K562 (cell line): Measurements from ENCODE around the gene TBL1XR1. TPM values are rescaled to one million over a fixed set of nuclear protein-coding genes. Genes with fewer than 3 reads are reported as not detected.

ENCODE experiments used
- ADNP ChIP-seq: fragments of 200-800 bp; sonication (Bioruptor generic); IDR thresholded peaks from 2 replicates; pipeline ENCODE4 v1.6.1; 2016; ENCODE audit warnings: missing genetic modification characterization, missing compliant biosample characterization
- ARID1B ChIP-seq: fragments of 450-650 bp; IDR thresholded peaks from 2 replicates; pipeline ENCODE4 v1.6.1; 2016; ENCODE audit warnings: antibody characterized with exemption, mild to moderate bottlenecking, inconsistent platforms
- CGGBP1 ChIP-seq: fragments of 250-450 bp; sonication (Bioruptor Pico); IDR thresholded peaks from 2 replicates; pipeline ENCODE4 v1.9.0; 2021; ENCODE audit warnings: mild to moderate bottlenecking
- ELK3 ChIP-seq: fragments of 450-650 bp; formaldehyde crosslinking; IDR thresholded peaks from 2 replicates; pipeline ENCODE4 v1.4.0; 2020; ENCODE audit warnings: mild to moderate bottlenecking
- EP400 ChIP-seq: fragments of 450-650 bp; IDR thresholded peaks from 2 replicates; pipeline ENCODE4 v1.6.1; 2017; ENCODE audit warnings: antibody characterized with exemption, mild to moderate bottlenecking, moderate library complexity
- GABPB2 ChIP-seq: fragments of 250-450 bp; sonication (Bioruptor Pico); conservative IDR thresholded peaks from 2 replicates; pipeline ENCODE4 v1.5.1; 2021; ENCODE audit warnings: mild to moderate bottlenecking
- GTF2A2 ChIP-seq: IDR thresholded peaks from 2 replicates; pipeline ENCODE4 v1.6.1; 2016; ENCODE audit warnings: mild to moderate bottlenecking, missing genetic modification characterization, missing compliant biosample characterization
- KLF1 ChIP-seq: fragments of 450-650 bp; IDR thresholded peaks from 2 replicates; pipeline ENCODE4 v1.6.1; 2016; ENCODE audit warnings: missing genetic modification characterization, missing compliant biosample characterization
- NFYB ChIP-seq: IDR thresholded peaks from 2 replicates; pipeline ENCODE4 v1.6.1; 2011; ENCODE audit warnings: mild to moderate bottlenecking, moderate library complexity; ENCODE audit not compliant: insufficient read length; ENCODE audit errors: extremely low read depth
- OTX1 ChIP-seq: fragments of 450-650 bp; formaldehyde crosslinking; IDR thresholded peaks from 2 replicates; pipeline ENCODE4 v1.4.0; 2022; ENCODE audit warnings: mild to moderate bottlenecking
- PPARD ChIP-seq: fragments of 250-450 bp; sonication (Bioruptor Pico); IDR thresholded peaks from 2 replicates; pipeline ENCODE4 v1.8.0; 2022; ENCODE audit warnings: inconsistent platforms, mild to moderate bottlenecking, moderate library complexity
- PTBP1 ChIP-seq: fragments of 200-400 bp; formaldehyde crosslinking; IDR thresholded peaks from 2 replicates; pipeline ENCODE4 v1.6.1; 2017; ENCODE audit warnings: low read depth, low read length
- RERE ChIP-seq: sonication (generic); formaldehyde crosslinking; IDR thresholded peaks from 2 replicates; pipeline ENCODE4 v1.8.0; 2023; ENCODE audit warnings: missing genetic modification reagents, mild to moderate bottlenecking, borderline replicate concordance
- STAT5A ChIP-seq: IDR thresholded peaks from 2 replicates; pipeline ENCODE4 v1.6.1; 2012; ENCODE audit warnings: low read length, inconsistent platforms, borderline replicate concordance
- TBP ChIP-seq: optimal IDR thresholded peaks from 2 replicates; pipeline ENCODE3; 2011; ENCODE audit warnings: low read depth, low read length, improper control_type of control experiment
- ZBTB11 ChIP-seq, 3 experiments: fragments of 200-800 bp in 1 of 3; fragments of 250-450 bp in 1 of 3; fragments of 450-650 bp in 1 of 3; sonication (Bioruptor Pico) in 1 of 3; sonication (Bioruptor generic) in 1 of 3; formaldehyde crosslinking in 1 of 3; IDR thresholded peaks; 2 replicates each; pipeline versions ENCODE4 v1.6.1 to v1.8.0; 2016 to 2022; ENCODE audit warnings: mild to moderate bottlenecking in 2 of 3, missing genetic modification characterization in 2 of 3, missing compliant biosample characterization in 1 of 3, moderate library complexity in 1 of 3
- ZC3H8 ChIP-seq: fragments of 450-650 bp; IDR thresholded peaks from 2 replicates; pipeline ENCODE4 v1.6.1; 2017
- ZFPM2 ChIP-seq: fragments of 250-450 bp; sonication (Bioruptor Pico); IDR thresholded peaks from 2 replicates; pipeline ENCODE4 v1.5.1; 2022; ENCODE audit warnings: mild to moderate bottlenecking
- ZNF212 ChIP-seq: fragments of 450-650 bp; formaldehyde crosslinking; IDR thresholded peaks from 2 replicates; pipeline ENCODE4 v1.4.0; 2020; ENCODE audit warnings: mild to moderate bottlenecking
- ZSCAN29 ChIP-seq: fragments of 450-650 bp; IDR thresholded peaks from 2 replicates; pipeline ENCODE4 v1.6.1; 2017
- ZSCAN32 ChIP-seq: fragments of 450-650 bp; formaldehyde crosslinking; IDR thresholded peaks from 2 replicates; pipeline ENCODE4 v1.4.0; 2020; ENCODE audit warnings: mild to moderate bottlenecking, moderate library complexity
- polyA plus RNA-seq, 8 experiments: library from polyadenylated mRNA; depleted of rRNA in 4 of 8; stranded (reverse) in 5 of 8; unstranded in 3 of 8; fragments of >200 nt; fragmentation: Nextera tagmentation in 2 of 8; fragmentation: Illumina TruSeq in 1 of 8; extraction: Ambion mirVana in 2 of 8; extraction: Trizol in 1 of 8; gene quantifications; 2 replicates each; pipeline versions ENCODE4 v1.2.1 to v1.2.3, GENCODE V29; 2011 to 2014; ENCODE audit warnings: inconsistent platforms in 1 of 8, missing spikeins in 1 of 8
- total RNA-seq, 7 experiments: library from RNA; depleted of rRNA in 6 of 7; stranded (reverse); fragments of >200 nt in 6 of 7; fragmentation: Illumina TruSeq in 2 of 7; extraction: Trizol in 2 of 7; gene quantifications; 2 replicates each; pipeline versions ENCODE4 v1.2.1 to v1.2.3, GENCODE V29; 2011 to 2021; ENCODE audit warnings: low replicate concordance in 1 of 7

Gene TBL1XR1
- total and polyA plus RNA-seq, 9 of the 15 experiments (the other 6 are each of a cell fraction or from before 2014, with no cell fraction given): 19.6 to 171 (median 83.3) TPM

- TF ChIP-seq ZBTB11 (CRISPR knock-in tag; IDR thresholded peaks at IDR 0.05): no peak
- no peak for TF ChIP-seq TBP
- TF ChIP-seq ZC3H8: no peak
- TF ChIP-seq PTBP1: no peak
- no peak for TF ChIP-seq ZFPM2 (CRISPR knock-in tag)
- peak; percentile 1; the same call in 1 of the 2 replicates for TF ChIP-seq ADNP (tag)
- TF ChIP-seq KLF1 (tag): no peak
- TF ChIP-seq ARID1B: peak; percentile 27; the same call in 1 of the 2 replicates
- TF ChIP-seq EP400: no peak
- TF ChIP-seq NFYB: no peak
- no peak for TF ChIP-seq RERE (CRISPR knock-in tag)
- no peak for TF ChIP-seq PPARD (CRISPR knock-in tag)
- TF ChIP-seq CGGBP1: no peak
- no peak for TF ChIP-seq GABPB2
- TF ChIP-seq ZSCAN29: no peak
- TF ChIP-seq STAT5A: no peak
- no peak for TF ChIP-seq ELK3
- no peak for TF ChIP-seq GTF2A2
- no peak for TF ChIP-seq ZSCAN32 (CRISPR knock-in tag)
- TF ChIP-seq ZNF212 (CRISPR knock-in tag): no peak
- TF ChIP-seq OTX1 (CRISPR knock-in tag): no peak
Measured at GRCh38 chr3:177180506-177180905, 16.8 kb downstream of the TBL1XR1 start (continued).
